ENCODE data around the gene B3GAT2.

The B3GAT2 gene

GRCh38 chr6:70901324-70901723, 55.5 kb downstream of the B3GAT2 start:
- in situ Hi-C loops (cut with MboI; ENCODE audit: low sequenced_read_pairs) = no loop called here

- in situ Hi-C loops (cut with MboI; ENCODE audit: low sequenced_read_pairs) = no loop called here
Measured at GRCh38 chr6:70900047-70900446, 56.8 kb downstream of the B3GAT2 start.

- in situ Hi-C loops (cut with MboI; ENCODE audit: low sequenced_read_pairs) = no loop called here
Measured at GRCh38 chr6:70894001-70894400, 62.9 kb downstream of the B3GAT2 start.

GRCh38 chr6:70889270-70889669, 67.6 kb downstream of the B3GAT2 start:
- in situ Hi-C loops (cut with MboI; ENCODE audit: low sequenced_read_pairs) = no loop called here

- in situ Hi-C loops (cut with MboI; ENCODE audit: low sequenced_read_pairs) = no loop called here
Measured at GRCh38 chr6:70886661-70887060, 70.2 kb downstream of the B3GAT2 start.

GRCh38 chr6:70886071-70886470, 70.8 kb downstream of the B3GAT2 start:
- in situ Hi-C loops (cut with MboI; ENCODE audit: low sequenced_read_pairs) = no loop called here

GRCh38 chr6:70884074-70884983, 72.5 kb downstream of the B3GAT2 start:
- in situ Hi-C loops (cut with MboI; ENCODE audit: low sequenced_read_pairs) = no loop called here

GRCh38 chr6:70879496-70879895, 77.4 kb downstream of the B3GAT2 start:
- in situ Hi-C loops (cut with MboI; ENCODE audit: low sequenced_read_pairs) = no loop called here

- in situ Hi-C loops (cut with MboI; ENCODE audit: low sequenced_read_pairs) = no loop called here
Measured at GRCh38 chr6:70874181-70874913, 82.5 kb downstream of the B3GAT2 start.

- in situ Hi-C loops (cut with MboI; ENCODE audit: low sequenced_read_pairs) = no loop called here
Measured at GRCh38 chr6:70872469-70872868, 84.4 kb downstream of the B3GAT2 start.

GRCh38 chr6:70864401-70864800, 92.5 kb downstream of the B3GAT2 start:
- in situ Hi-C loops (cut with MboI; ENCODE audit: low sequenced_read_pairs) = no loop called here

- in situ Hi-C loops (cut with MboI; ENCODE audit: low sequenced_read_pairs) = no loop called here
Measured at GRCh38 chr6:70863343-70863742, 93.5 kb downstream of the B3GAT2 start.

GRCh38 chr6:70860920-70861319, 95.9 kb downstream of the B3GAT2 start:
- in situ Hi-C loops (cut with MboI; ENCODE audit: low sequenced_read_pairs) = no loop called here

- in situ Hi-C loops (cut with MboI; ENCODE audit: low sequenced_read_pairs) = no loop called here
Measured at GRCh38 chr6:70860045-70860444, 96.8 kb downstream of the B3GAT2 start.

GRCh38 chr6:70857387-70858077, 99.3 kb downstream of the B3GAT2 start:
- in situ Hi-C loops (cut with MboI; ENCODE audit: low sequenced_read_pairs) = no loop called here

- in situ Hi-C loops (cut with MboI; ENCODE audit: low sequenced_read_pairs) = no loop called here
Measured at GRCh38 chr6:70852667-70853246, 104.1 kb downstream of the B3GAT2 start.

GRCh38 chr6:70849348-70850069, 107.4 kb downstream of the B3GAT2 start:
- in situ Hi-C loops (cut with MboI; ENCODE audit: low sequenced_read_pairs) = no loop called here

GRCh38 chr6:70847106-70848084, 109.5 kb downstream of the B3GAT2 start:
- in situ Hi-C loops (cut with MboI; ENCODE audit: low sequenced_read_pairs) = no loop called here

- in situ Hi-C loops (cut with MboI; ENCODE audit: low sequenced_read_pairs) = no loop called here
Measured at GRCh38 chr6:70846207-70846835, 110.5 kb downstream of the B3GAT2 start.

Measured in HL-60/S4 treated with phorbol 12-myristate 13-acetate at 8.2 ng/mL for 4 days and 3 days (cell line).